Parathyroid adenoma (tissue), 2 donors: ENCODE data around the gene EOLA1.
"Not testable (repeated sequence)": the region's sequence is repeated elsewhere in the genome, so short reads cannot be mapped to it uniquely, and the experiment has no call there.

Experiments used
- H2AFZ ChIP-seq: fragments of 300-600 bp; sonication (generic); one replicate; pipeline ENCODE4 v1.7.0; 2017; ENCODE audit warnings: antibody characterized with exemption, mild to moderate bottlenecking
- H3K27ac ChIP-seq: fragments of 300-600 bp; sonication (generic); one replicate; pipeline ENCODE4 v1.7.0; 2017
- H3K27me3 ChIP-seq: fragments of 300-600 bp; sonication (generic); one replicate; pipeline ENCODE4 v1.7.0; 2017; ENCODE audit warnings: low read length; ENCODE audit not compliant: control insufficient read depth, insufficient read depth
- H3K36me3 ChIP-seq: fragments of 300-600 bp; sonication (generic); one replicate; pipeline ENCODE4 v1.7.0; 2017; ENCODE audit warnings: low read length; ENCODE audit not compliant: control insufficient read depth, insufficient read depth
- H3K4me1 ChIP-seq: fragments of 300-600 bp; sonication (generic); one replicate; pipeline ENCODE4 v1.7.0; 2017; ENCODE audit warnings: control low read depth
- H3K4me2 ChIP-seq: fragments of 300-600 bp; sonication (generic); one replicate; pipeline ENCODE4 v1.7.0; 2017; ENCODE audit warnings: low read length
- H3K4me3 ChIP-seq: fragments of 300-600 bp; sonication (generic); one replicate; pipeline ENCODE4 v1.7.0; 2017; ENCODE audit warnings: low read depth, low read length
- H3K79me2 ChIP-seq: fragments of 300-600 bp; sonication (generic); one replicate; pipeline ENCODE4 v1.7.0; 2017; ENCODE audit warnings: control low read depth
- H3K9ac ChIP-seq: fragments of 300-600 bp; sonication (generic); one replicate; pipeline ENCODE4 v1.7.0; 2017; ENCODE audit warnings: mild to moderate bottlenecking
- H3K9me3 ChIP-seq: fragments of 300-600 bp; sonication (generic); one replicate; pipeline ENCODE4 v1.7.0; 2017; ENCODE audit warnings: low read length; ENCODE audit not compliant: control insufficient read depth
- CTCF ChIP-seq: fragments of 300-600 bp; sonication (generic); IDR thresholded peaks from one replicate; pipeline ENCODE4 v1.7.0; 2017; ENCODE audit warnings: antibody characterized with exemption, mild to moderate bottlenecking
- donor health status: primary hyperparathyroidism.

The EOLA1 gene

GRCh38 chrX:149521438-149521837 is 19.4 kb upstream of the EOLA1 start:
- no peak overlapping the region for H3K4me2 ChIP-seq
- H3K27me3 ChIP-seq = no peaks in the 10 kb centered on the region
- H3K79me2 ChIP-seq = no peaks in the 10 kb centered on the region
- no peak overlapping the region for H3K9ac ChIP-seq
- no peaks in the 10 kb centered on the region for H3K36me3 ChIP-seq
- no peak overlapping the region for H3K27ac ChIP-seq
- no peak overlapping the region for H3K4me3 ChIP-seq
- H2AFZ ChIP-seq = no peak overlapping the region
- H3K9me3 ChIP-seq = no peaks in the 10 kb centered on the region
- H3K4me1 ChIP-seq = no peaks in the 10 kb centered on the region
- no peak for TF ChIP-seq CTCF

- no peak for TF ChIP-seq CTCF
- H3K9me3 ChIP-seq = no peaks in the 10 kb centered on the region
- no peak overlapping the region for H3K4me2 ChIP-seq
- H3K27ac ChIP-seq = no peak overlapping the region
- H3K27me3 ChIP-seq = no peaks in the 10 kb centered on the region
- no peaks in the 10 kb centered on the region for H3K79me2 ChIP-seq
- no peaks in the 10 kb centered on the region for H3K36me3 ChIP-seq
- no peaks in the 10 kb centered on the region for H3K4me1 ChIP-seq
- H2AFZ ChIP-seq = no peak overlapping the region
- no peak overlapping the region for H3K9ac ChIP-seq
- no peak overlapping the region for H3K4me3 ChIP-seq
Observed at GRCh38 chrX:149522916-149523315, 17.9 kb upstream of the EOLA1 start.

- H3K4me2 ChIP-seq, H3K27ac ChIP-seq, H3K4me3 ChIP-seq, H3K4me1 ChIP-seq, H3K27me3 ChIP-seq, H3K79me2 ChIP-seq, H3K9ac ChIP-seq, H2AFZ ChIP-seq, H3K36me3 ChIP-seq, H3K9me3 ChIP-seq: not testable (repeated sequence)
Observed at GRCh38 chrX:149525389-149525788, 15.4 kb upstream of the EOLA1 start.

GRCh38 chrX:149525903-149526302 is 14.9 kb upstream of the EOLA1 start:
- H3K4me1 ChIP-seq, H2AFZ ChIP-seq, H3K36me3 ChIP-seq, H3K4me3 ChIP-seq, H3K79me2 ChIP-seq, H3K27me3 ChIP-seq, H3K9me3 ChIP-seq, H3K4me2 ChIP-seq, H3K9ac ChIP-seq: not testable (repeated sequence)
- H3K27ac ChIP-seq = peak overlapping the region; percentile 44

- not testable (repeated sequence) for H3K4me3 ChIP-seq, H3K4me1 ChIP-seq, H3K36me3 ChIP-seq, H3K9ac ChIP-seq, H3K27me3 ChIP-seq, H3K79me2 ChIP-seq, H3K9me3 ChIP-seq, H3K4me2 ChIP-seq, H2AFZ ChIP-seq
- peak overlapping the region; percentile 44 for H3K27ac ChIP-seq
Observed at GRCh38 chrX:149526318-149527033, 14.3 kb upstream of the EOLA1 start.

GRCh38 chrX:149527705-149528104 is 13.1 kb upstream of the EOLA1 start:
- peak; percentile 35 for TF ChIP-seq CTCF
- Histone ChIP-seq H3K4me1 (no peaks in the 10 kb centered on the region), H3K9me3 (no peaks in the 10 kb centered on the region), H2AFZ (no peak overlapping the region), H3K4me2 (no peak overlapping the region), H3K27me3 (no peaks in the 10 kb centered on the region), H3K4me3 (no peak overlapping the region), H3K79me2 (no peaks in the 10 kb centered on the region), H3K9ac (no peak overlapping the region), H3K27ac (no peak overlapping the region), H3K36me3 (no peaks in the 10 kb centered on the region)
